Stimulated activated CD8-positive, alpha-beta memory T cell treated with anti-CD3 and anti-CD28 coated beads, Interleukin-2, amount 100 ng/mL, for 48 hours (primary cell): ENCODE results near the gene SMAD4.
"Not testable (repeated sequence)": the region's sequence is repeated elsewhere in the genome, so short reads cannot be mapped to it uniquely, and the experiment has no call there.

ENCODE experiments used
- DNase-seq, 2 donors: peaks; one replicate each; pipeline ENCODE4 v3.0.0-alpha.2; 2020; ENCODE audit warnings: low read depth in 2 of 2

Gene SMAD4

GRCh38 chr18:51029694-51030536 is at the start of gene SMAD4:
TSS of gene SMAD4 (plus strand) at chr18:51030213. CDS start at chr18:51047047, 16,834 bp downstream.
- DNase-seq, result peak; percentile 96 to 98

GRCh38 chr18:50981381-50981780 is 48.6 kb upstream of the SMAD4 start:
- no peak for DNase-seq

GRCh38 chr18:50982086-50982801 is 47.8 kb upstream of the SMAD4 start:
- no peak for DNase-seq

GRCh38 chr18:50982802-50983179 is 47.2 kb upstream of the SMAD4 start:
- DNase-seq, result no peak

DNA sequence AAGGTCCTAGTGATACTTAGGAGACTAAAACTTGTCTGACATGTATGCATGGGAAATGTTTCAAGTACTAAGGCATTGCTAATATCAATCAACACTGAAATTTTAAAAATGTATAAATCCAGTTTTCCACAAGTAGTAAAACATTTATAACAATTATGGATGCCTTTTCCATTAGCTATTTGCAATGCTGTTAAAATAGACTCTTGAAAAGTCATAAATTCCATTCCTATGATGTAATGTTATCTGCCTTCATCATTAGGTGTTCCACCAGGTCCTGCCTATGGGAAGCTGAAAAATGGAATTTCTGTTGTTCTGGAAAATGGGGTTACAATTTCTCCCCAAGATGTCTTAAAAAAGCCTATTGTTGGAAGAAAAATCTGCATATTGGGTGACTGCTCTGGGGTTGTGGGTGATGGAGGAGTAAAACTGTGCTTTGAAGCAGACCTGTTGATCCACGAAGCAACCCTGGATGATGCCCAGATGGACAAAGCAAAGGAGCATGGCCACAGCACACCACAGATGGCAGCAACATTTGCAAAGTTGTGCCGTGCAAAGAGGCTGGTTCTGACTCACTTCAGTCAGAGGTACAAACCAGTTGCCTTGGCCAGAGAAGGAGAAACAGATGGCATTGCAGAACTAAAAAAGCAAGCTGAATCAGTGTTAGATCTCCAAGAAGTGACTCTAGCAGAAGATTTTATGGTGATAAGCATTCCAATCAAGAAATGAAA is 43.5 kb upstream of the SMAD4 start:
- no peak for DNase-seq

DNA sequence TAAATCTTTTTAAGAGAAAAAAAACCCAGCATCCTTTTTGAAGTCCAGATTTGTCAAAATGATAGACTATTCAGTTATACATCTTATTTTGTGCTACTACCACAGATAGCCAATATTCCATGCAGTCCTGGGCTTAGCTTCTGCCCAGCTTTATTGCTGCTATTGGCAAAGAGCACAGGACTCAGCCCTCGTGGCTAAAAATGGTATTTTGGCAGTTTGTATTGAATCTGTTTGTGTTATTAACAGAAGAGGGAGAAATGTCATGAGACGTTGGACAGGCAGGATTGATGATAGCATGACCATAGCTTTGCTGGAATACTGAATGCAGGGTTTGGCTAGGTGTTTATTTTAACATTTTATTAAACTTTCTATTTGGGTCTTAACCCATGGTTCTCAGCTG is 42.8 kb upstream of the SMAD4 start:
- DNase-seq, result no peak

DNA sequence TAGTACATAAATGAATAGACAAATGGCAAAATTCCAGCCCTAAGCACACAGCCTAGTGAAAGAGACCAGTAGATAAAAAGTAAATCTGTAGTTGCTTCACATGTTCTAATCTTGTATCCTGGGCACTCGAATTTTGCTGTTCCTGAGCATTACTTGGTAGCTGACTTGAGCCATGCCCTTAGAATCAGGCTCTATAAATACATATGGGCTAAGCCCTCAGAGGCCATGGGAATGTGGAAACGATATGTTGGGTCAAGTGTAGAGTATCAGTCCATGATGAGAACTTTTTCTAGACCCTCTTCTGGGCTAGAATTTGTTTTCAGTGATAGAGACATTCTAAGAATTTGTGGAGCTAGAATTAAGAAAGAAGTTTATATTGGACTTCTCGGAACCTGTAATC is 40.3 kb upstream of the SMAD4 start:
- no peak for DNase-seq

DNA sequence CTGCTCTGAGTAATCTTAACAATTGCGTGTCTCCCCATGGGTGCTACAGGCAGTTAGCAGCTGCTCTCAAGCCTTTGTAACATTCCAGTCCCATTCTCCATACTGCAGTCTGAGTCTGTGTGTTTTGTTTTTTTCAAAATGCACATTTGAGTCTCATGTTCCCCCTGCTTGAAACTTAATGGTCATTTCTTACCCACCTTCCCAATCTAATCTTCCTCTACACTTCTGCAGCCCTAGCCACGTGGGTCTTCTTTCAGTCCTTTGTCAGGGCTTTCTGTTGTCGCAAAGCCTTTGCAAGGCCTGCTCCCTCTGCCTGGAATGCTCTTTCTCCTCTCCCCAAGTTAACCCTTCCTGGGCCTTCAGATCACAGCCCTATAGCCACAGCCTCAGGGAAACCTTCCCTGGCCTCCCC is 37.7 kb upstream of the SMAD4 start:
- DNase-seq, result no peak

GRCh38 chr18:50994031-50994430 is 36.0 kb upstream of the SMAD4 start:
- DNase-seq, result no peak

- not testable (repeated sequence) for DNase-seq
These were observed 26.8 kb upstream of the SMAD4 start for GRCh38 chr18:51003174-51003573.

DNA sequence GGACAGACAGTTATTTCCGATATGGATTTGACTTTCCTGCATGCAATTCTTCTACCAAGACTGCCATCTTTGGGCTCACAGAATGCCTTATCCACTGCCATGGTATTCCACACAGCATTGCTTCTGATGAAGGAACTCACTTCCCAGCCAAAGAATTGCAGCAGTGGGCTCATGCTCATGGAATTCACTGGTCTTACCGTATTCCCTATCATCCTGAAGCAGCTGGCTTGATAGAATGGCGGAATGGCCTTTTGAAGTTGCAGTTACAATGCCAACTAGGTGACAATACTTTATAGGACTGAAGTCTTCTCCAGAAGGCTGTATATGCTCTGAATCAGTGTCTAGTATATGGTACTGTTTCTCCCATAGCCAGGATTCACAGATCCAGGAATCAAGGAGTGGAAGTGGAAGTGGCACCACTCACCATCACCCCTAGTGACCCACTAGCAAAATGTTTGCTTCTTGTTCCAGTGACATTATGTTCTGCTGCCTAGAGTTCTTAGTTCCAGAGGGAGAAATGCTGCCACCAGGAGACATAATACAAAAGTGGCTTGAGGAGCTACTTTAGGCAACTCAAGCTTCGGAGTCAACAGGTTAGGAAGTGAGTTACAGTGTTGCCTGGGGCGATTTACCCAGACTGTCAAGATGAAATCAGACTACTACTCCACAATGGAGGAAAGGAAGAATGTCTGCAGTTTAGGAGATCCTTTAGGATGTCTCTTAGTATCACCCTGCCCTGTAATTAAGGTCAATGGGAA is 23.8 kb upstream of the SMAD4 start:
- DNase-seq, result no peak

DNA sequence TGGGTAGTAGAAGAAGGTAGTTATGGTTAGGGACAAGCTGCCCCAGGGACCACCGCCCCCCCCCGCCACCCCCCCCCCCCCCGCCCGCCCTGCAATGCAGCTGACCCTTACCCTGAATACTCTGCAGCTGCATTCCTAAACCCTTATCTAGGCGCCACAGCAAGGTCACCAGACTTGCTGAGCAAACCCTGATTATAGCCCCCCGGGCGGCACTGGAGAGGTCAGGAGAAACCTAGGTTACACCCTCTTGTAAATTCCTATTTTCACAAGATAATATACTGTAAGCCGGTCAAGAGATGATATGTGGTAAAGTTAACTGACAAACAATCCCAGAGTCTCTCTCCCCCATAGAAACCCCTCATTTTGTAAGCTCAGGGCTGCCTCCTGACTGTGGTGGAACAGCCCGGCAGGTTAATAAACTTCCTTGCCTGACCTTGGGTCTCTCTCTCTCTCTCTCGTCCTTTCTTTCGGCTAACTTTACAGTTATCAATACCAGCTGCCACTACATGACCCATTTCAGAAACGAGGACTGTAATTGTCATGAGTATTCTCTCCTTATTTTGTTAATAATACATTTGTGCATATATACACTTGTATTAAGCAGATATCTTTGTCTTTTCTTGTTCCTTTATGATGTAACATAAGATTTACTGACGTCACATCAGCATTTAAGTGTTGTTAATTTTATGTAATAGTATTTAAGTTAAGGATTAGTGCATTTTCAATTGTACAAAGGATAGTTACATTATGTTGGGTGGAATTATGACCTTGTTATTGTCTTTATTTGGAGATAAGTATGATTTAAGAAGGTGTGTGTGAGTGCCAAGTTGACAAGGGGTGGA is 22.8 kb upstream of the SMAD4 start:
- no peak for DNase-seq

DNA sequence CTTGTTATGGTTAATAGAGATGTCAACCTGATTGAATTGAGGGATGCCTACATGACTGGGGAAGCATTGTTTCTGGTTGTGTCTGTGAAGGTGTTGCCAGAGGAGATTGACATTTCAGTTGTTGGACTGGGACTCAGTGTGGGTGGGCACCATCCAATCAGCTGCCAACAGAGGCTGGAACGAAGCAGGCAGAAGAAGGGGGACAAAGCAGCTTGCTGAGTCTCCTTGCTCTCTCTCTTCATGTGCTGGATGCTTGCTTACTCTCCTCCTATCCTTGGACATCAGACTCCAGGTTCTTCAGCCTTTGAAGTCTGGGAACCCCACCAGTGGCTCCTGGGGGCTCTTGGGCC is 22.2 kb upstream of the SMAD4 start:
- DNase-seq, result no peak

DNA sequence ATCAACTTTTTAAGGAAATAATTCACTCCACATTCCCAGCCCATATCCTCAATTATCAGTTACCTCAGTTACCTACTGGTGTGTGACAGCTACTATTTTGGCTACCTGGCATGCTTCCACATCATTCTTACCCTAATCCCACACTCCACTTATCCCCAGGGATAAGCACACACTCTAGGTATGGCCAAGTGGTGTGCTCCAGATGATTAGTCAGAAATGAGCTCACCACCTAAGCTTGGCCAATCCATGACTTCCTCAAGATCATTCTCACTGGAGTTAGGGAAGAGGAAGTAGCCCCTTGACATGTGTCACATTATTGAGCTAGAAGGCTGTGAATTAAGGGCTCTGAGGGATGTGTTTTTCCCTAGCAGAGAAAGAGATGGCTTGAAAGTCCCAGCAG is 20.9 kb upstream of the SMAD4 start:
- no peak for DNase-seq

GRCh38 chr18:51010218-51010617 is 19.8 kb upstream of the SMAD4 start:
- DNase-seq, result no peak

- no peak for DNase-seq
These were observed 18.3 kb upstream of the SMAD4 start for GRCh38 chr18:51011709-51012108.

- no peak for DNase-seq
These were observed 17.6 kb upstream of the SMAD4 start for GRCh38 chr18:51012441-51012840.

GRCh38 chr18:51013259-51013658 is 16.8 kb upstream of the SMAD4 start:
- no peak for DNase-seq

DNA sequence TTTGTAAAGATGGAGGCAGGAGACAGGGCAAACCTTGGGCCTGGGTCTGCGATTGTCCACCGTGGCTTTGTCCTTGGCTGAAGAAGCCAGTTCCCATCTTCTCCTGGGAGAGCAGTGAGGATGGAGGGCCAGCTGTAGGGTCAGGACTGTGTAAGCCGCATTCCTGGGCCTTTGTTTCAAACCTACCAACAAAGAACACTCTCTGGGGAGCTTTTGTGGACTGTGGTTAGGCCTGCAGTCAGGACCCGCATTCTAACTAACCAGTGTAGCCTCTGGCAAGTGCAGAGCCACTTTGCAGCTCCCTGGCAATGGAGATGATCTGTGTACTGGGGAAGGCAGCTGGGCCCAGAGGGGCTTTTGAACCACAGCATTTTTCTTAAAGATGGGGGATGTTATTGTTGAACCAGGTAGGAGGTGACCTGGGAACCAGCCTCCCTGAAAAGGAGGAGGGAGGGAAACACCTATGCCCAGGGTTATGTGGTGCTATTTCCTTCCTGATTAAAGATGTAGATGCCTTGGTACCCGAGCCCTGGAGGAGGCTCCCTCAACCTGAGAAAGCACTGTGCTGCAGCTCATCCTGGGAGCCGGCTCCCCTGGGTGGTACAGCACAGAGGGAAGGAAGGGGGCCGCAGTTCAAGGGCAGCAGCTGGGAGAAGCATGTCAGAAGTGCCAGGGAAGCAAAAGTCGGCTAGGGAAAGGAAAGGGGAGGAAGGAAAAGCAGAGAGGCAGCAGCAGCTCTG is 12.7 kb upstream of the SMAD4 start:
- DNase-seq, result no peak

- DNase-seq, result no peak
These were observed 9.5 kb upstream of the SMAD4 start for GRCh38 chr18:51020536-51020935.
